22Rv1 (cell line): Measurements from ENCODE around the gene ZNF672.

Experiments
- CTCF ChIP-seq: fragments of 450-650 bp; IDR thresholded peaks from 2 replicates; pipeline ENCODE4 v1.5.1; 2017; ENCODE audit warnings: mild to moderate bottlenecking
- ZFX ChIP-seq: fragments of 450-650 bp; IDR thresholded peaks from 2 replicates; pipeline ENCODE4 v1.6.1; 2017; ENCODE audit warnings: antibody characterized with exemption, borderline replicate concordance

GRCh38 chr1:248824301-248824700 is 13.7 kb upstream of the ZNF672 start:
- no peak for TF ChIP-seq CTCF
- no peak for TF ChIP-seq ZFX
